ENCODE results near the gene TBKBP1. TPM values are rescaled to one million over a fixed set of nuclear protein-coding genes. Genes with fewer than 3 reads are reported as not detected.
A peak's percentile ranks its signal among the peaks of the same experiment; 100 is the strongest.

The TBKBP1 gene
- polyA plus RNA-seq, 2 of the 4 experiments (the other 2 are of a cell fraction) = 3.4 to 9.3 TPM

GRCh38 chr17:47650525-47651522, 43.1 kb upstream of the TBKBP1 start (continued):
- TF ChIP-seq KDM5A (IDR thresholded peaks at IDR 0.05) (0 out of 2 replicates have a peak, but pooled peaks have one; percentile 12), RARB (CRISPR knock-in tag; IDR thresholded peaks at IDR 0.05) (no peak), NPAS2 (CRISPR knock-in tag; IDR thresholded peaks at IDR 0.05; ENCODE audit: borderline replicate concordance) (no peak), BCL3 (IDR thresholded peaks at IDR 0.05) (no peak), FOXS1 (CRISPR knock-in tag; IDR thresholded peaks at IDR 0.05) (no peak), BHLHE40 (IDR thresholded peaks at IDR 0.05; ENCODE audit: low read depth, low read length) (no peak), CBX8 (IDR thresholded peaks at IDR 0.05) (no peak), HEYL (CRISPR knock-in tag; IDR thresholded peaks at IDR 0.05) (no peak), ELK1 (IDR thresholded peaks at IDR 0.05; ENCODE audit: low read depth, low read length) (no peak)

DNA sequence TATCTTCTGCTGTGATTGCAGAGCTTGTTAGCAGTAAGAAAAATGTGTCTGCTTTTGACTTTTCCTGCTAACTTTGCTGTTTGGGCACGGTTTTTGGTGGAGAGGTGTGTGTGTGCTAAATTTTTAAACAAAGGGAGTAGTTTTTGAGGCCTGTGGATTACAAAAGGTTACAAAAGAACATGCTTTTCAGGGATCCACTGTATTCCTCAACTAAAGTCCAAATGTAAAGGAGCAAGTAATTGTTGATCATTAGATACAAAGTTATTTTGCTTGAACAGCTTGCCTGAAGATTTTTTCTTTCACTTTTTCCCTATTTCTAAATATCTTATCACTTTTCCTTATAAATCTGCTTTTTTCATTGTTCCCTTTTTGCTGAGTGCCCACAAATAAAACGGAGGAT, 42.3 kb upstream of the TBKBP1 start:
- Histone ChIP-seq H3K4me1 (peaks cover 46% of the 10 kb centered on the region), H3K4me2 (peak overlapping the region; percentile 75), H3K4me3 (peak overlapping the region; percentile 51), H3K27ac (peak overlapping the region; percentile 87 to 95), H3K9me3 (no peaks in the 10 kb centered on the region)
- FAIRE-seq (no peak), DNase-seq (ENCODE audit: low read depth in 1 of 2, low spot score in 1 of 2) (no peak), ATAC-seq (no peak)
- POLR2A ChIA-PET = interaction anchor here (6.7 kb wide), 1 partner anchor 12 kb away, joined by 48 read pairs; no protein-coding TSS in a partner anchor
- TF ChIP-seq FOSL2 (IDR thresholded peaks at IDR 0.05) (no peak), FOSL2 (CRISPR knock-in tag; IDR thresholded peaks at IDR 0.05) (no peak), MAX (IDR thresholded peaks at IDR 0.05) (no peak), BCL3 (IDR thresholded peaks at IDR 0.05) (no peak), CEBPB (IDR thresholded peaks at IDR 0.05) (no peak), RFX5 (IDR thresholded peaks at IDR 0.05) (no peak), USF2 (IDR thresholded peaks at IDR 0.05) (no peak), POLR2A (IDR thresholded peaks at IDR 0.05; ENCODE audit: low read length) (no peak), CHD4 (IDR thresholded peaks at IDR 0.05; ENCODE audit: borderline replicate concordance) (no peak), GATA3 (IDR thresholded peaks at IDR 0.05; ENCODE audit: borderline replicate concordance) (no peak), HDAC2 (IDR thresholded peaks at IDR 0.05) (no peak), SREBF2 (IDR thresholded peaks at IDR 0.05) (no peak), CHD2 (IDR thresholded peaks at IDR 0.05; ENCODE audit: low read length, partially characterized antibody) (no peak)
- TF ChIP-seq, protein P1, sequence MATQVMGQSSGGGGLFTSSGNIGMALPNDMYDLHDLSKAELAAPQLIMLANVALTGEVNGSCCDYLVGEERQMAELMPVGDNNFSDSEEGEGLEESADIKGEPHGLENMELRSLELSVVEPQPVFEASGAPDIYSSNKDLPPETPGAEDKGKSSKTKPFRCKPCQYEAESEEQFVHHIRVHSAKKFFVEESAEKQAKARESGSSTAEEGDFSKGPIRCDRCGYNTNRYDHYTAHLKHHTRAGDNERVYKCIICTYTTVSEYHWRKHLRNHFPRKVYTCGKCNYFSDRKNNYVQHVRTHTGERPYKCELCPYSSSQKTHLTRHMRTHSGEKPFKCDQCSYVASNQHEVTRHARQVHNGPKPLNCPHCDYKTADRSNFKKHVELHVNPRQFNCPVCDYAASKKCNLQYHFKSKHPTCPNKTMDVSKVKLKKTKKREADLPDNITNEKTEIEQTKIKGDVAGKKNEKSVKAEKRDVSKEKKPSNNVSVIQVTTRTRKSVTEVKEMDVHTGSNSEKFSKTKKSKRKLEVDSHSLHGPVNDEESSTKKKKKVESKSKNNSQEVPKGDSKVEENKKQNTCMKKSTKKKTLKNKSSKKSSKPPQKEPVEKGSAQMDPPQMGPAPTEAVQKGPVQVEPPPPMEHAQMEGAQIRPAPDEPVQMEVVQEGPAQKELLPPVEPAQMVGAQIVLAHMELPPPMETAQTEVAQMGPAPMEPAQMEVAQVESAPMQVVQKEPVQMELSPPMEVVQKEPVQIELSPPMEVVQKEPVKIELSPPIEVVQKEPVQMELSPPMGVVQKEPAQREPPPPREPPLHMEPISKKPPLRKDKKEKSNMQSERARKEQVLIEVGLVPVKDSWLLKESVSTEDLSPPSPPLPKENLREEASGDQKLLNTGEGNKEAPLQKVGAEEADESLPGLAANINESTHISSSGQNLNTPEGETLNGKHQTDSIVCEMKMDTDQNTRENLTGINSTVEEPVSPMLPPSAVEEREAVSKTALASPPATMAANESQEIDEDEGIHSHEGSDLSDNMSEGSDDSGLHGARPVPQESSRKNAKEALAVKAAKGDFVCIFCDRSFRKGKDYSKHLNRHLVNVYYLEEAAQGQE (IDR thresholded peaks at IDR 0.05) = no peak
- WGBS (ENCODE audit: missing lambda C conversion rate) = 26% methylated on average over 2 of the region's 2 CpGs
- CTCF ChIA-PET = interaction anchor here (1.1 to 8.8 kb wide), 3 partner anchors 13 to 36 kb away, joined by 4 to 138 read pairs (median 5); no protein-coding TSS in a partner anchor

Data from A549 (cell line).